Aorta (tissue), 5 donors: ENCODE measurements around the gene NTMT1. TPM values are rescaled to one million over a fixed set of nuclear protein-coding genes. Genes with fewer than 3 reads are reported as not detected.

Experiments
- ATAC-seq: fragments of 200-7000 bp; cut with Tn5 transposase; one replicate; pipeline ENCODE4 v1.9.1; 2022; ENCODE audit warnings: moderate library complexity; ENCODE audit not compliant: low FRiP score
- DNase-seq, 2 donors: peaks; one replicate each; pipeline ENCODE4 v3.0.0-alpha.2; 2020
- H3K27ac ChIP-seq, 2 donors: one replicate each; pipeline ENCODE4 v1.5.1; 2013; ENCODE audit warnings: low read length in 2 of 2, mild to moderate bottlenecking in 2 of 2, moderate library complexity in 2 of 2, control low read depth in 1 of 2, inconsistent platforms in 1 of 2, low read depth in 1 of 2
- H3K27me3 ChIP-seq, 2 donors: one replicate each; pipeline ENCODE4 v1.6.1; 2013; ENCODE audit warnings: control low read depth in 1 of 2, low read length in 1 of 2, mild to moderate bottlenecking in 1 of 2, moderate library complexity in 1 of 2; ENCODE audit not compliant: insufficient read depth in 2 of 2, control insufficient read depth in 1 of 2
- H3K36me3 ChIP-seq, 2 donors: one replicate each; pipeline ENCODE4 v1.6.1; 2013; ENCODE audit warnings: control low read depth in 1 of 2, low read length in 1 of 2, mild to moderate bottlenecking in 1 of 2; ENCODE audit not compliant: insufficient read depth in 2 of 2, control insufficient read depth in 1 of 2
- H3K4me1 ChIP-seq, 2 donors: one replicate each; pipeline ENCODE4 v1.6.1; 2013; ENCODE audit warnings: low read length in 2 of 2, control low read depth in 1 of 2, mild to moderate bottlenecking in 1 of 2, moderate library complexity in 1 of 2; ENCODE audit not compliant: insufficient read depth in 2 of 2, control insufficient read depth in 1 of 2
- H3K4me3 ChIP-seq, 2 donors: one replicate each; pipeline ENCODE4 v1.5.1; 2013; ENCODE audit warnings: low read length in 2 of 2, control low read depth in 1 of 2, mild to moderate bottlenecking in 1 of 2
- H3K9me3 ChIP-seq: one replicate; pipeline ENCODE4 v1.6.1; 2013; ENCODE audit warnings: mild to moderate bottlenecking, low read length; ENCODE audit not compliant: control insufficient read depth
- WGBS, 2 donors: extraction: QIAGEN DNeasy Blood & Tissue Kit; methylation state at CpG; one replicate each; pipeline ENCODE4 v1.1.7; 2013; 5-methylcytosine and 5-hydroxymethylcytosine counted together
- intact Hi-C, 2 donors: fragments of 100-400 bp; cut with DNase I; formaldehyde crosslinking; loops; one replicate each; pipeline versions ENCODE4 v1.14.2 to v1.15.0; 2022
- long read RNA-seq, 2 donors: library from polyadenylated mRNA; unstranded; transcript quantifications; one replicate each; pipeline ENCODE4 v2.0.0, GENCODE V29; 2020 to 2021
- polyA plus RNA-seq, 2 donors: library from polyadenylated mRNA; stranded (reverse); fragments of 200-250 nt; gene quantifications; one replicate each; pipeline ENCODE4 v1.2.3, GENCODE V29; 2013
- total RNA-seq, 2 donors: library from RNA; stranded (reverse); fragmentation: NEBNext Ultra II Directional; extraction: Animal tissue kit (Norgen Biotek cat#: 25700); gene quantifications; one replicate each; pipeline ENCODE4 v1.2.1, GENCODE V29; 2021
- donor health status: healthy with polysubstance abuse.
- donor health status: Bipolar disorder and iron deficiency.
- donor health status: DM: no; HTN: no; CAD: no.
- donor health status: DM: no; HTN: no; CAD: no.
- donor health status: DM: yes; HTN: yes; CAD: no.

Gene NTMT1
- total RNA-seq (10 to 100 TPM; 22.7 to 25.6 TPM), polyA plus RNA-seq (10 to 100 TPM; 34.3 to 41.1 TPM)
- long read RNA-seq, donor 1, transcript NTMT1-203 (4 exons, 1,315 nt): major isoform, 53 of 71 reads
- long read RNA-seq, donor 1, partial matches to known transcripts: 3 of 71 reads
- long read RNA-seq, donor 1, other reads (novel, unspliced or antisense): 3 of 71 reads
- long read RNA-seq, donor 2, transcript NTMT1-203 (4 exons, 1,315 nt): major isoform, 8 of 22 reads
- long read RNA-seq, donor 2, partial matches to known transcripts: 6 of 22 reads
- long read RNA-seq, donor 2, other reads (novel, unspliced or antisense): 4 of 22 reads

- H3K36me3 ChIP-seq: no peaks in the 10 kb centered on the region
- peak within 1 kb of the TSS; percentile 16 to 88 for H3K27ac ChIP-seq
- H3K4me3 ChIP-seq: peak within 1 kb of the TSS; percentile 53 to 64
- no peaks in the 10 kb centered on the region for H3K9me3 ChIP-seq
- DNase-seq (peak; percentile 91 to 96), ATAC-seq (peak; percentile 97)
- no peaks in the 10 kb centered on the region for H3K4me1 ChIP-seq
- no peaks in the 10 kb centered on the region for H3K27me3 ChIP-seq
- intact Hi-C loops: no loop called here
- 0% methylated on average over 49 to 55 of the region's 55 CpGs for WGBS, 2 donors
Observed at GRCh38 chr9:129626079-129626624, at the start of gene NTMT1. NTMT1 (plus strand) TSS chr9:129626163; CDS start chr9:129632704, 6,541 bp downstream.

- no peaks in the 10 kb centered on the region for H3K4me1 ChIP-seq
- 50 to 54% methylated on average over 34 of the region's 34 CpGs for WGBS, 2 donors
- DNase-seq (peak in 1 of 2 donors; percentile 65), ATAC-seq (peak; percentile 49)
- no peaks in the 10 kb centered on the region for H3K9me3 ChIP-seq
- intact Hi-C loops: no loop called here
- H3K4me3 ChIP-seq: no peak overlapping the region
- H3K36me3 ChIP-seq: no peaks in the 10 kb centered on the region
- no peak overlapping the region for H3K27ac ChIP-seq
- H3K27me3 ChIP-seq: no peaks in the 10 kb centered on the region
Observed at GRCh38 chr9:129576546-129577543, 49.1 kb upstream of the NTMT1 start.

GRCh38 chr9:129579294-129579693, 46.7 kb upstream of the NTMT1 start:
- H3K36me3 ChIP-seq: no peaks in the 10 kb centered on the region
- H3K27ac ChIP-seq: no peak overlapping the region
- no peak for ATAC-seq
- no peaks in the 10 kb centered on the region for H3K4me1 ChIP-seq
- H3K27me3 ChIP-seq: no peaks in the 10 kb centered on the region
- intact Hi-C loops: no loop called here
- no peaks in the 10 kb centered on the region for H3K9me3 ChIP-seq
- DNase-seq: no peak
- 90 to 91% methylated on average over 3 of the region's 3 CpGs for WGBS, 2 donors
- no peak overlapping the region for H3K4me3 ChIP-seq

- intact Hi-C loops: no loop called here
- no peak overlapping the region for H3K27ac ChIP-seq
- H3K36me3 ChIP-seq: no peaks in the 10 kb centered on the region
- H3K4me3 ChIP-seq: no peak overlapping the region
- no peaks in the 10 kb centered on the region for H3K4me1 ChIP-seq
- H3K27me3 ChIP-seq: no peaks in the 10 kb centered on the region
- no peak for DNase-seq
- ATAC-seq: no peak
- WGBS, 2 donors: 95 to 96% methylated on average over 11 of the region's 11 CpGs
- H3K9me3 ChIP-seq: no peaks in the 10 kb centered on the region
Observed at GRCh38 chr9:129580211-129580915, 45.6 kb upstream of the NTMT1 start.

GRCh38 chr9:129581505-129582189, 44.3 kb upstream of the NTMT1 start:
- Histone ChIP-seq H3K4me3 (no peak overlapping the region), H3K36me3 (no peaks in the 10 kb centered on the region), H3K4me1 (no peaks in the 10 kb centered on the region), H3K27me3 (no peaks in the 10 kb centered on the region), H3K27ac (no peak overlapping the region), H3K9me3 (no peaks in the 10 kb centered on the region)
- ATAC-seq (no peak), DNase-seq (no peak)
- WGBS, 2 donors: 73 to 82% methylated on average over 4 of the region's 4 CpGs
- intact Hi-C loops: no loop called here

- no peak overlapping the region for H3K4me3 ChIP-seq
- H3K27me3 ChIP-seq: no peaks in the 10 kb centered on the region
- intact Hi-C loops: no loop called here
- H3K4me1 ChIP-seq: no peaks in the 10 kb centered on the region
- ATAC-seq (no peak), DNase-seq (no peak)
- WGBS, 2 donors: 91 to 97% methylated on average over 3 of the region's 3 CpGs
- H3K9me3 ChIP-seq: no peaks in the 10 kb centered on the region
- no peak overlapping the region for H3K27ac ChIP-seq
- no peaks in the 10 kb centered on the region for H3K36me3 ChIP-seq
Observed at GRCh38 chr9:129582855-129583254, 43.1 kb upstream of the NTMT1 start.

GRCh38 chr9:129583308-129584038, 42.5 kb upstream of the NTMT1 start:
- DNase-seq (no peak), ATAC-seq (no peak)
- Histone ChIP-seq H3K4me1 (no peaks in the 10 kb centered on the region), H3K4me3 (no peak overlapping the region), H3K27ac (no peak overlapping the region), H3K9me3 (no peaks in the 10 kb centered on the region), H3K36me3 (no peaks in the 10 kb centered on the region), H3K27me3 (no peaks in the 10 kb centered on the region)
- WGBS, 2 donors: 77 to 89% methylated on average over 10 of the region's 10 CpGs
- intact Hi-C loops: no loop called here
